GM19328 (cell line): ENCODE measurements around the gene ANKH.

Experiments
- ATAC-seq: cut with Tn5 transposase; IDR thresholded peaks from one replicate; pipeline ENCODE4 v1.9.1; 2021; ENCODE audit warnings: mild to moderate bottlenecking, moderate library complexity; ENCODE audit not compliant: unreplicated experiment

ANKH gene

GRCh38 chr5:14741801-14742440, 129.7 kb downstream of the ANKH start:
- ATAC-seq = no peak

GRCh38 chr5:14741131-14741530, 130.4 kb downstream of the ANKH start:
- ATAC-seq = no peak

- ATAC-seq = no peak
Observed at GRCh38 chr5:14739981-14740380, 131.6 kb downstream of the ANKH start.

GRCh38 chr5:14739538-14739937, 132.0 kb downstream of the ANKH start:
- no peak for ATAC-seq

- no peak for ATAC-seq
Observed at GRCh38 chr5:14738050-14738449, 133.5 kb downstream of the ANKH start.

GRCh38 chr5:14737291-14737690, 134.3 kb downstream of the ANKH start:
- ATAC-seq = no peak

- no peak for ATAC-seq
Observed at GRCh38 chr5:14735944-14736343, 135.6 kb downstream of the ANKH start.

GRCh38 chr5:14734396-14734795, 137.2 kb downstream of the ANKH start:
- ATAC-seq = no peak

- no peak for ATAC-seq
Observed at GRCh38 chr5:14733661-14734060, 137.9 kb downstream of the ANKH start.

GRCh38 chr5:14732991-14733390, 138.6 kb downstream of the ANKH start:
- no peak for ATAC-seq

- no peak for ATAC-seq
Observed at GRCh38 chr5:14730881-14731280, 140.7 kb downstream of the ANKH start.

- no peak for ATAC-seq
Observed at GRCh38 chr5:14730466-14730865, 141.1 kb downstream of the ANKH start.

GRCh38 chr5:14729448-14730385, 141.9 kb downstream of the ANKH start:
- ATAC-seq = no peak

GRCh38 chr5:14728459-14728938, 143.1 kb downstream of the ANKH start:
- no peak for ATAC-seq

- ATAC-seq = no peak
Observed at GRCh38 chr5:14727928-14728458, 143.6 kb downstream of the ANKH start.

GRCh38 chr5:14727428-14727865, 144.1 kb downstream of the ANKH start:
- ATAC-seq = no peak

GRCh38 chr5:14726066-14726838, 145.3 kb downstream of the ANKH start:
- no peak for ATAC-seq

- ATAC-seq = no peak
Observed at GRCh38 chr5:14724633-14725032, 146.9 kb downstream of the ANKH start.

GRCh38 chr5:14723701-14724132, 147.9 kb downstream of the ANKH start:
- ATAC-seq = no peak

- no peak for ATAC-seq
Observed at GRCh38 chr5:14722923-14723322, 148.7 kb downstream of the ANKH start.
